Middle frontal gyrus (tissue), 1 donor: Measurements from ENCODE around the gene NUPR1.
A peak's percentile ranks its signal among the peaks of the same experiment; 100 is the strongest.
"Not testable (repeated sequence)": the region's sequence is repeated elsewhere in the genome, so short reads cannot be mapped to it uniquely, and the experiment has no call there.

Experiments
- DNase-seq: peaks from one replicate; pipeline ENCODE4 v3.0.0-alpha.2; 2015; ENCODE audit warnings: low spot score; ENCODE audit errors: extremely low spot score

The NUPR1 gene

DNA sequence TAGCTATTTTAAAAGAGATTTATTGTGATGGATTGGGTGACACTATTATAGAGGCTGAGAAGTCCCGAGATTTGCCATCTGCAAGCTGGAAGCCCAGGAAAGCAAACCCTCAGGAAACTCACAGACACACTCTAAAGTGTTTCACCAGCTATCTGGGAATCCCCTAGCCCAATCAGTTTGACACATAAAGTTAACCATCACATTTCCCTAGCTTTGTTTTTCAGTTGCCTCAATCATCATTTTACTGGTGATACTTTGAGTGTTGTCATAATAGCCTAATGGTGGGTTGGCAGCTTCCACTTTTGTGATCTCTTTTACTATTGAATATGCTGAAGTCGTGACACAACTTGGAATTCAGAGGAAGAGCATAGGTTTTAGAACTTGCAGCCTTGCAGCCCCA, 16.8 kb upstream of the NUPR1 start:
- DNase-seq: no peak

DNA sequence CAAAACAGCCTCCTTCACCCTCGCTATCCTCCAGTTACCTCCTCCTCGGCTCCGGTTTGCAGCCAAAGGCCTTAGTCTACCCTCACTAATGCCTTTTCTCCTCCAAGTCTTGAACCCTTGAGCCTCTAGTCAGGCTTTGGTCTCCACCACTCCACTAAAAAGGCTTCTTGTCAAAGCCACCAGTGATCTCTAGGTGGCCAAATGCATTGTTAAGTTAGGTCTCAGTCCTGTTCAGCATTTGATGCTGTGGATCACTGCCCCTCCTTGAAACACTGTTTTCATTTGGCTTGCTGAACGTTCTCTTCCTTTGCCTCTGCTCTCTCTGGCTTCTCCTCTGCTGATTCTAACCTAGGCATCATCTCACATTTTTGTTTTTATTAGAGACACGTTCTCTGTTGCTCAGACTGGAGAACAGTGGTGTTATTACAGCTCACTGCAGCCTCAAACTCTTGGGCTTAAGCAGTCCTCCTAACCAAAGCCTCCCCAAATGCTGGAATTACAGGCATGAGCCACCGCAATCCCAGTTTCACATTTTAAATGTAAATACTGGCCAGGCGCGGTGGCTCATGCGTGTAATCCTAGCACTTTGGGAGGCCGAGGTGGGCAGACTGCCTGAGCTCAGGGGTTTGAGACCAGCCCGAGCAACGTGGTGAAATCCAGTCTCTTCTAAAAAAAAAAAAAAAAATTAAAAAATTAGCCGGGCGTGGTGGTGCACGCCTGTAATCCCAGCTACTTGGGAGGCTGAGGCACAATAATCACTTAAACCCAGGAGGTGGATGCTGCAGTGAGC, 16.1 kb upstream of the NUPR1 start:
- DNase-seq: no peak

DNA sequence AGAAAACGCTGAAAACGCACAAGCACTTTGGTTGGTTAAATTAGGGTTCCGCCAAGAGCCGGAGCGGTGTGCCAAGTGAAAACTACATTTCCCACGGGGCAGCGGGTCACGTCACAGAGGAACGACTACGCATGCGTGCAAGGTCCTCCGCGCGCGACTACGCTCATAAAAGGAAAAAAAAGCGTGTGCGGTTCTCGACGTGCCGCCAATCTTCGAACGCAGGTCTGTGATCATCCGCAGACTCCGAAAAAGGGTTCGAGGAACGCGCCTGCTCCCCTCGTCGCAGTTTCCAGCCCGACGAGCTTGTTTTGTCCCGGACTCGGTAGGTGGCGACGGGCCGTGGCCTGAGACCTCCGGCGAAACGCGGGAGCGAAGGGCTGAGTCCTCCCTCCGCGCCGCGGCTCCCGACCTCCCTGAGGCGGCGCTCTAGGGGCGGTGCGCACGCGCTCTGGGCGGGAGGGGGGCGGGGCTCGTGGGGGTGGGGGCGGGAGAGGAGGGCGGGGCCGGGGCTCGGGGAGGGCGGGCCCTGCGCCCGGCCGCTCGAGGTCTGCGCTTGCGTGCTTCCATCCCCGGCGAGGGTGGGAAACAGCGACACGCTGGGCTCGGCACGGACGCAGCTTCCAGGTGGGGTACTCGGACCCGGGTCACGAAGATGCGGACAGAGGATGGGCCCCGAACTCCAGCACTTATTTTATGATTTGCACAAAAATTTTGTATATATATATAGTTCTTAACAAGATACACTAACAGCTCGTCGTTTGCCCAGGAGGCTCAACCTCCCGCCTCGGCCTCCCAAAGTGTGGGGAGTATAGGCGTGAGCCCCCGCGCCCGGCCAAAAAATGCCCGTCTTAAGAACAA, 15.2 kb upstream of the NUPR1 start, which contains the start of gene SGF29:
TSS of gene SGF29 (plus strand) at position 145 of the 858 bp plus-strand sequence. CDS start 27,150 bp downstream, outside the sequence.
- DNase-seq: peak; percentile 89

DNA sequence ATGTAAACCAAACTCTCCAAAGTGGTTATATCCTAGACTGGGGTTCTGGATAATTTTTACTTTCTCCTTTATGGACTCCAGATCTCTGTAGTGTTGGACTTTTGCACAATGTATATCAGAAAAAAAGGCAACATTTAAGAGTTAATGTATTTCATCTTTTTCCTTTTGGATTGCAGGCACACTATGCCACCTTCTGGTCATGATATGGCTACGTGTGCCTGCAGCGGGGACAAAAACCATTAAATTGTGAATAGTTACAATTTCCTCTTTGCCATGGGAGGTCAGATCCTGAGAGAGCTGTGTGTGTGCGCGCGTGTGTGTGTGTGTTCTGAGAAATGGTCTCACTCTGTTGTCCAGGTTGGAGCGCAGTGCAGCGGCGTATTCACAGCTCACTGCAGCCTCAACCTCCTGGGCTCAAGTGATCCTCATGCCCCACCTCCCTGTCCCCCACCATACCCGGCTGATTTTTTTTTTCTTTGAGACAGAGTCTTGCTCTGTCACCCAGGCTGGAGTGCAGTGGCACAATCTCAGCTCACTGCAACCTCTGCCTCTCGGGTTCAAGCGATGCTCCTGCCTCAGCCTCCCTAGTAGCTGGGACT, 10.6 kb upstream of the NUPR1 start:
- DNase-seq: peak; percentile 5

DNA sequence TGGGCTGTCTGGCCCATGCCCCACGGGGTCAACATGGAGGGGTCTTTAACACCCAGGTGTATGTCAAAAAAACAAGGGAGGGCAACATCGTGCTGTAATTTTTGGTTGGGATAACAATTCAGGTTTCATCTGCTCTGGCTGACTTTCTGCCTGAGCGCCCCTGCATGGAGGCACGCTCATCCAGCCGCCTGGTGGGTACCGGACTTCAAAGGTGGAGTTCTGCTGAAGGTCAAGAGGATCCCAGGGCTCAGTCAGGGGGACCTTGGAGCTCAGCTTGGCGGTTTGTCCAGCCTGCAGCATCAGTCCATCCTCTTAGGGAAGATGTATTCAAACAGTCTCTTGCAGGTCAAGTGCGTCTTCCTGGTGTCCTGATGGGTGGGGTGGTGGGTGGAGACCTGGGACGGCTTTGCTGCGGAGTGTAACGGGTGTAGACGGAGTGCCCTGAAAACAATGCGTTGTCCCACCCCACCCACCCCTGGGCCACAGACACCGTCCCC, 9.6 kb upstream of the NUPR1 start:
- no peak for DNase-seq

DNA sequence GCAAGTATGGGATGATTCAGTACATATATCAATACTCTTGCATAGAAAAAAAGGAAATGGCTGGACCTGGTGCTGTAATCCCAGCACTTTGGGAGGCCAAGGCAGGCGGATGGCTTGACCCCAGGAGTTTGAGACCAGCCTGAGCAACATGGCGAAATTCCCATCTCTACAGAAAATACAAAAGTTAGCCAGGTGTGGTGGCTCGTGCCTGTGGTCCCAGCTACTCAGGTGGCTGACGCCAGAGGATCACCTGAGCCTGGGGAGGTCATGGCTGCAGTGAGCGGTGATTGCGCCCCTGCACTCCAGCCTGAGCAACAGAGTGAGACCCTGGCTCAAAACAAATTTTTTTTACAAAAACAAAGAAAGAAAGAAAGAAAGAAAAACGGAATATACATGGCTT, 7.9 kb upstream of the NUPR1 start:
- no peak for DNase-seq

DNA sequence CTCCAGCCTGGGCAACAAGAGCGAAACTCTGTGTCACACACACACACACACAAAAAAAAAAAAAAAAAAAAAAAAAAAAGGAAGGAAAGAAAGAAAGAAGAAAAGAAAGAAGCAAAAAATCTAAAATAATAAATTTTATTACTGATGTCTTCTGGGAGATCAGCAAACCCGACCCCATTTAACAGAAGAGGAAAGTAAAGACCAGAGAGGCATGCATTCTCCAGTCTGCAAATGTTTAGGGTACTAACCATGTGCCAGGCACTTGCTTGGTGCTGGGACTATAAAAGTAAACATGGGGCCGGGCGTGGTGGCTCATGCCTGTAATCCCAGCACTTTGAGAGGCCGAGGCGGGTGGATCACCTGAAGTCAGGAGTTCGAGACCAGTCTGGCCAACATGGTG, 7.2 kb upstream of the NUPR1 start:
- DNase-seq: not testable (repeated sequence)

DNA sequence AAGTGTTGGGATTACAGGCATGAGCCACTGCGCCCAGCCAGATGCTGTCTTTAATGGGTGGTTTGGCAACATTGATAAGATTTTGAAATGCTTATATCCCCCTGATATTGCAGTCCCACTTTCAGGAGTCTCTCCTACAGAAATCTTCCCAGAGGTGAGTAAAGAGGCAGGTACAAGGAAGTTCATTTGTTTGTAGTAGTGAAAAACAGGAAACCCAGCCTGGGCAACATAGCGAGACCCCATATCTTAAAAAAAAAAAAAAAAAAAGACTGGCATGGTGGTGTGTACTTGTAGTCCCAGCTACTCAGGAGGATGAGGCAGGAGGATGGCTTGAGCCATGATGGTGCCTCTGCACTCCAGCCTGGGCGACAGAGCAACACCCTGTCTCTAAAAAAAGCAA, 6.2 kb upstream of the NUPR1 start:
- DNase-seq: no peak

DNA sequence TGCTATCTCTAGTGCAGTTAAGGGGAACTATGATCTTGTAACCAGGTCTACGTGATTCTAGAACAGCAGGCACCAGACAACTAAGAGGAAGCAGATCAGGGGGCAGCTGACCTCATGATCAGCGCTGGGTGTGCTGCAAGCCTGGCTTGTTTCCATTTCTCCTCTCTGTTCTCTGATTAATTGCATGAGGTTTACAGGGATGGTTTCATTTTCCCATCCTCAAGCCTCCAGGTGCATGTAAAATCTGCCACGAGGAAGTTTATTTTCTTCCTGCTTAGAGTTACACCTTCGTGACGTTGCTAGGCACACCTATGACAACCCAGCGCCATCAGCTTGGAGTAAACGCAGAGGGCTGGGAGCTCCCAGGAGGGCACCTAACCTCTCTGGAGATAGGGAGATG, 4.3 kb upstream of the NUPR1 start:
- DNase-seq: no peak

DNA sequence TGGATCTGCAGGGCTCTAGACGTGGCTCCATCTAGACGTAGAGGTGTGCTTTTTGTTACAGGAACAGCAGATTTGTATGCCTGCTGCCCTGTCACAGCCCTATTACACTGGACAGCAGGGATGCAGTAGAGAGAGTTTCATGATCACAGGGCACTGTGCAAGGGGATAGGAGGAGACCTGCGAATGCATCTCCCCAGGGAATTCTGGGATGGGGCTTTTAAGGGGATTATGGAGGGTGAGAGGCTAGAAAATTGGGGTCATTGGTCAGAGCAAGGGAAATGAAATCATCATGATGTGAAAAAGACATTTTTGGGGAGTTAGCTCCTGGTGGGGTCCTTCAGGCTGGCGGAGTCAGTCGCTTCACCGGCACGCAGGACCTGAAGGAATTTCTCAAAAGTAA, 3.9 kb upstream of the NUPR1 start:
- no peak for DNase-seq

DNA sequence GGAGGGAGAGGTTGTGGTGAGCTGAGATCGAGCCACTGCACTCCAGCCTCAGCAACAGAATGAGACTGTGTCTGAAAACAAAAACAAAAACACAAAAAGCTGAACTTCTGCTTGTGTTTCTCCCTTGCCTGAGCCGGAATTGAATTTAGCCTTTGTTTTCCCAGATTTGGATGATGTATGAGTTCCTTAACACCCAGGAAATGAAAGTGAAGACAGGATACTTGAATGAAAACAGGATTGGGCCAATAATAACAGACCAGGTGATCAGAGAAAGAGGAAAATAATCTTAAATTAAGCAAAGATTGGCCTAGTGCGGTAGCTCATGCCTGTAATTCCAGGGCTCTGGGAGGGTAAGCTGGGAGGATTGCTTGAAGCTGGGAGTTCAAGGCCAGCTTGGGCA, 1.6 kb upstream of the NUPR1 start:
- no peak for DNase-seq

DNA sequence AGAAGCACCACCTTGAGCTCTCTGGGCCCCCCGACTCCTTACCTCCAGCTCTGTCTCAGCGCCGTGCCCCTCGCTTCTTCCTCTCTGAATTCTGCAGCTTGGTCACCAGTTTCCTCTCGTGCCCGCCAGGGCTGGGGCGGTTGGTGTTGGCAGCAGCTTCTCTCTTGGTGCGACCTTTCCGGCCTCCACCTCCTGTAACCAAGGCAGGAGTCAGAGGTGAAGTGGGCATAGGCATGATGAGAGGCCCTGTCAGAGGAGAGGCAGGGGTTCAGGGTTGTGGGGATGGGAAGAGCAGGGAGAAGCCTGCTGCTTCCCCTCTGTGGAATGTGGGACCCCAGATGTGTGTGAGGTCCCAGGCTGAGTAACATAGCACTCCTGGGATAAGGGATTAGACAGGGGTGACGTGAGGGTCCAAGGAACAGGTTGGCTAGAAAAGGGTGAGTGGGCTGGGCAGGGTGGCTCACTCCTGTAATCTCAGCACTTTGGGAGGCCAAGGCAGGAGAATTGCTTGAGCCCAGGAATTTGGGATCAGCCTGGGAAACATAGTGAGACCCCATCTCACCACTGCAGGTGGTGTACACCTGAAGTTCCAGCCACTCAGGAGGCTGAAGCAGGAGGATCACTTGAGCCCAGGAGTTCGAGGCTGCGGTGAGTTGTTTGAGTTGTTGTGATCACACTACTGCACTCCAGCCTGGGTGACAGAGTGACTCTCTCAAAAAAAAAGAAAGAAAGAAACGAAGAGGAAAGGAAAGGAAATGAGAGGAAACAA, 626 bp downstream of the NUPR1 start:
- no peak for DNase-seq

DNA sequence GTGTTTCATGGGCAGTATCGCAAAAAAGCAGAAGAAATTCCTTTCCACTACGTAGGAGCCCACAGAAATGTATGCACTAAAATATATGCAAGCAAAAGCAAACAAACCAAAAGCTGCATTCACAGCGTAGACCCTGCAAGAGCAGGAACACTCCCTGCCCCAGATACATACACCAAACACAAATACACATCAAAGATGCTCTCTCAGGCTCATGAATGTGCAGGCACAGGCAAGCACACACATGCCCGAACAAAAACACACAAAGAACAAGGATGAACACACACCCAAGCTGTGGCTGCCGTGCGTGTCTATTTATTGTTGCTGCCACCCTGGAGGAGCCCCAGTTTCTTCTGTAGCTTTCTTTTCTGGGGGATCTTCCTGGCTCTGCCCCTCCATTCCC, 1.7 kb downstream of the NUPR1 start:
- no peak for DNase-seq

DNA sequence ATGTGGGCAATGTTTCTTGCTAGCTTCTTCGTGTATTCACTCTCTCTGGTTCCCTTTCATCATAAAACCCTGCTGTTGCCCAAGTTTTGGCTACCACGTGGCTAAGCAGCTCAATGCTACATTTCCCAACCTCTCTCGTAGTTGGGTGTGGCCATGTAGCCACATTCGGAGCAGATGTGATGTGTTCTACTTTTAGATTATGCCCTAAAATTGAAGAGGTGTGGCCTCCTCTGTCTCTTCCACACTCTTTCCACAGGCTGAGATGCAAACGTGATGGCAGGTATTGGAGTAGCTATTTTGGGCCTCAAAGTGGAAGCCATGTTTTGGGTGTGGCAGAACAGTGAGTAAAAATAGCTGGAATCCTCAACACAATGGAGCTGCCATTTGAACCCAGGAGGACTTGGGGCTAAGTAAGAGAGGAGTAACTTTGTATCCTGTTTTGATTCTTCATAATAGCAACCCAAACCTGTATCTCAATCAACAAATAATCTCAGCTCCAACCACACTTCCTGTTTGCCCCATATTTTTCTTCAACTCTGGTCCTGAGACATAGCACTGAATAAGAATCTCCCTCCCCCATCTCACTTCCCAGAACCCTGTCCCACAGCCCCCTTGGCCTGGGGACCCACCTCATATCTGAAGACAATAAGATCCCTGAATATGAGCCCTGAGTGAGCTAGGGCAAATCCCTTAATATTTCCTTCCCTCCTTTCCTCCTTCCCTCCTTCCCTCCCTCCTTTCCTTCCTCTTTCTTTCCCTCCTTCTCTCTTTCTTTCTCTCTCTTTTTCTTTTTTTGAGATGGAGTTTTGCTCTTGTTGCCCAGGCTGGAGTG, 4.0 kb downstream of the NUPR1 start:
- no peak for DNase-seq

DNA sequence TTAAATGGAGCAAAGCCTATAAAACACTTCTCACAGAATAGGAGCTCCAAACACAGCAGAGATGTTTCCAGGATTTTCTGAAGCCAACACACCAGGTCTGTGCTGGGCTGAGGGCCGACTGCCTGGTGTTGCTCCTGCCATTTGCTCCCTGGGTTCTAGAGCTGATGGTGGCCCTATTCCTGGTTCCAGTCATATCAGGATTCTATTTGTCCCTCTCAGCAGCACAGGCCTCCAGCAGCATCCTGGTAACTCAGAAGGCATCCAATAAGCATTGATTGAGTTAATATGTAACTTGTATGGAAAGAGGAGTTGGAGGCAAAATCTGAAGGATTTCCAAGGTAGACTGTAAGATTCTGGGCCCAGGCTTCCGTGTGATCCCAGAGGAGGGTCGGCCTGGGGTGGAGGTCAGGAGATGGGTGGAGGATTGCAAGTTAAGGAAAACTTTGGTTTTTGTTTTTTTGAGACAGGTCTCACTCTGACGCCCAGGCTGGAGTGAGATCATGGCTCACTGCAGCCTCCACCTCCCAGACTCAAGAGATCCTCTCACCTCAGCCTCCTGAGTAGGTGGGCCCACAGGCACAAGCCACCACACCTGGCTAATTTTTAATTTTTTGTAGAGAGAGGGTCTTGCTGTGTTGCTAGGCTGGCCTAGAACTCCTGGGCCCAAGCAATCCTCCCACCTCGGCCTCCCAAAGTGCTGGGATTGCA, 5.7 kb downstream of the NUPR1 start:
- DNase-seq: no peak

DNA sequence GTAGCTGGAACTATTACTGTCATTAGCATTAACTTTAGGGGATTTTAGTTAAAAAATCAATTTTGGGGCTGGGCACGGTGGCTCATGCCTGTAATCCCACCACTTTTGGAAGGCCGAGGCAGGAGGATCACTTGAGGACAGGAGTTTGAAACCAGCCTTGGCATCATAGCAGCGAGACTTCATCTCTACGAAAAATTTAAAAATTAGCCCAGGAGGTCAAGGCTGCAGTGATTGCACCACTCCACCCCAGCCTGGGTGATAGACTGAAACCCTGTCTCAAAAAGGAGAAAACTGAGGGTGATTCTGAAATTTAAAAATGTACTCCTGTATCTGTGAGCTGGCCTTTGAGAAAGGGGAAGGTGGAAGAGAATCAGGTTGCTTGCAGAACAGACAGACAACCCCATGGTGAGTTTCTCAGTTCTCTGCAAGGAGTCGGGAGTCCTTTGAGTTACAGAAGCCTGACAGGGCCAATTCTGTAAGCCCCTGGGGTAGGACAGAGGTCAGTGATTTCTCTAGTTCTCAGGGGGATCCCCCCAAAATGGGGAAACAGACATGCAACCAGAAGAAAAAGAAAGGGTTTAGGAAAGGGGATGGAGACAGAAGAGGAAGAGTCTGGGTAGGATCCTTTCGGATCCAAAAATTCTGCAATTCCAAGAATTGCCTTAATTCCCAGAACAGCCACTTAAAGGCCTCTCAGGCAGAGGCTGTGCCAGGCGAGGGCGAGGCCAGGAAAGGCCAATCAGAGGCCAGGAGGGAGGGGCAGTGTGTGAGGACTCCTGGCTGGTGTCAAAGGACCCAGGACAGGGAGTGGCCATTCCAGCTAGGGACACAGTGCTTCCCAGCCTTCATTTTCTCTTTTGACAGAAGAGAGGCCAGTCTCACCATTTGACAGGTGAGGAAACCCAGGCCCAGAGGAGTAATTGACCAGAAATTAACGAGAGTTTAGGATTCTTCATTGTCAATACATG, 6.7 kb downstream of the NUPR1 start:
- DNase-seq: no peak

DNA sequence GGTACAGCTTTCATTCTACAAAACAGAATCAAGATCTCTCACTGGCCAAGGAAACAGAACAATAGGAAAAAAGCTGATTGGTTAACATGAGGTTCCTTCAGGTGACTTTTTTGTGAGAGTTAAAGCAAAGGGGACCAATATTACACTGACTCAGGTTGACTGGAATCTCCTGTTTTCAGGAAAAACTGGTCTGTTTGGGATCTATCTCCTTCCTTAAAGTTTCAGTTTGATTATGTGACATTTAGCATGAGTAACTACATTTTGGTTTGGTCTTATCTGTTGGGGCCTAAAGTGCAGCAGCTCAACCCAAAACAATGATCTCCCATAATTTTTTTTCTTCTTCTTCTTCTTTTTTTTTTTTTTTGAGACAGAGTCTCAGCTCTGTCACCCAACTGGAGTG, 9.7 kb downstream of the NUPR1 start:
- DNase-seq: no peak

DNA sequence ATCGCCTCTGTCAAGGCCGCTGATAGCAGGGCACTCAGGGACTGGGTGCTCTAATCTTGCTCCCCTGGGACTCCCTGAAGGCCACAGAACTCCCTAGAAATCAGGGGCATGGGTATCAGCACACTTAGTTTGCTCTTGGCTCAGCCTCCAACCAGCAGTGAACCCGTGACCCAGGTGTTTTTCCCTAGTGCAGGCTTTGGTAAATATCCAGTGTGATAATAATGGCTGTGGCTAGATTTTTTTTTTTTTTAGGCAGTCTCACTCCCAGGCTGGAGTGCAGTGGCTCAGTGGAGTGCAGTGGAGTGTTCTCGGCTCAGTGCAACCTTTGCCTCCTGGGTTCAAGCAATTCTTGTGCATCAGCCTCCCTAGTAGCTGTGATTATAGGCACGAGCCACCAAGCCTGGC, 10.3 kb downstream of the NUPR1 start:
- no peak for DNase-seq

DNA sequence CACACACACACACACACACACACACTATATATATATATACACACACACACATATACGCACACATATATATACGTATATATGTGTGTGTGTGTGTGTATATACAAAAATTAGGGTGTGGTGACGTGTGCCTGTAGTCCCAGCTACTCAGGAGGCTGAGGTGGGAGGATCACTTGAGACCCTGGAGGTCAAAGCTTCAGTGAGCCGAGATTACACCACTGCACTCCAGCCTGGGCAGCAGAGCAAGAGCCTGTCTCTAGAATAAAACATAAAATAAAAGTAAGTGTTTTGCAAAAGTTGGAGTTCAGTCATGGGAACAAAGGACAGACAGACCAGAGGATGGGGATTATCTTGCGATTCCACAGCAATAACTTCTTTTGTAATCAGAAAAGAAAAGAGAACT, 10.8 kb downstream of the NUPR1 start:
- DNase-seq: no peak
